ENCODE results near the gene MUC20. TPM values are rescaled to one million over a fixed set of nuclear protein-coding genes. Genes with fewer than 3 reads are reported as not detected.

The MUC20 gene
- total and polyA plus RNA-seq, 9 of the 15 experiments (the other 6 are each of a cell fraction or from before 2014, with no cell fraction given), result 0.03 to 0.23 (median 0.15) TPM; not detected in 3

DNA sequence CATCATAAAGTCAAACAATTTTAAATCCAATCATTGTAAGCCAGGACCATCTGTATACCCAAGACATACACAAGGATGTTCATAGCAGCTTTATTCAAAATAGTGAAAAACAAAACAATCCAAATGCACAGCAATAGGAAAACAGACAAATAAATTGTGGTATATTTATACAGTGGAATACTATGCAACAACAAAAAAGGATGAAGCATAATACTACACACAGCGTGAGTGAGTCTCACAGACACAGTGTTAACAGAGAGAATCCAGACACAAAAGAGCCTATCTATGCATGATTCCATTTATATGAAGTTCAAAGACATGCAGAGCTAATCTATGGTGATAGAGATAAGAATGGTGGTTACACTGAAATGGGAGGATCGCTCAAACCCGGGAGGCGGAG is 5.6 kb upstream of the MUC20 start (continued):
- TF ChIP-seq, protein P1, sequence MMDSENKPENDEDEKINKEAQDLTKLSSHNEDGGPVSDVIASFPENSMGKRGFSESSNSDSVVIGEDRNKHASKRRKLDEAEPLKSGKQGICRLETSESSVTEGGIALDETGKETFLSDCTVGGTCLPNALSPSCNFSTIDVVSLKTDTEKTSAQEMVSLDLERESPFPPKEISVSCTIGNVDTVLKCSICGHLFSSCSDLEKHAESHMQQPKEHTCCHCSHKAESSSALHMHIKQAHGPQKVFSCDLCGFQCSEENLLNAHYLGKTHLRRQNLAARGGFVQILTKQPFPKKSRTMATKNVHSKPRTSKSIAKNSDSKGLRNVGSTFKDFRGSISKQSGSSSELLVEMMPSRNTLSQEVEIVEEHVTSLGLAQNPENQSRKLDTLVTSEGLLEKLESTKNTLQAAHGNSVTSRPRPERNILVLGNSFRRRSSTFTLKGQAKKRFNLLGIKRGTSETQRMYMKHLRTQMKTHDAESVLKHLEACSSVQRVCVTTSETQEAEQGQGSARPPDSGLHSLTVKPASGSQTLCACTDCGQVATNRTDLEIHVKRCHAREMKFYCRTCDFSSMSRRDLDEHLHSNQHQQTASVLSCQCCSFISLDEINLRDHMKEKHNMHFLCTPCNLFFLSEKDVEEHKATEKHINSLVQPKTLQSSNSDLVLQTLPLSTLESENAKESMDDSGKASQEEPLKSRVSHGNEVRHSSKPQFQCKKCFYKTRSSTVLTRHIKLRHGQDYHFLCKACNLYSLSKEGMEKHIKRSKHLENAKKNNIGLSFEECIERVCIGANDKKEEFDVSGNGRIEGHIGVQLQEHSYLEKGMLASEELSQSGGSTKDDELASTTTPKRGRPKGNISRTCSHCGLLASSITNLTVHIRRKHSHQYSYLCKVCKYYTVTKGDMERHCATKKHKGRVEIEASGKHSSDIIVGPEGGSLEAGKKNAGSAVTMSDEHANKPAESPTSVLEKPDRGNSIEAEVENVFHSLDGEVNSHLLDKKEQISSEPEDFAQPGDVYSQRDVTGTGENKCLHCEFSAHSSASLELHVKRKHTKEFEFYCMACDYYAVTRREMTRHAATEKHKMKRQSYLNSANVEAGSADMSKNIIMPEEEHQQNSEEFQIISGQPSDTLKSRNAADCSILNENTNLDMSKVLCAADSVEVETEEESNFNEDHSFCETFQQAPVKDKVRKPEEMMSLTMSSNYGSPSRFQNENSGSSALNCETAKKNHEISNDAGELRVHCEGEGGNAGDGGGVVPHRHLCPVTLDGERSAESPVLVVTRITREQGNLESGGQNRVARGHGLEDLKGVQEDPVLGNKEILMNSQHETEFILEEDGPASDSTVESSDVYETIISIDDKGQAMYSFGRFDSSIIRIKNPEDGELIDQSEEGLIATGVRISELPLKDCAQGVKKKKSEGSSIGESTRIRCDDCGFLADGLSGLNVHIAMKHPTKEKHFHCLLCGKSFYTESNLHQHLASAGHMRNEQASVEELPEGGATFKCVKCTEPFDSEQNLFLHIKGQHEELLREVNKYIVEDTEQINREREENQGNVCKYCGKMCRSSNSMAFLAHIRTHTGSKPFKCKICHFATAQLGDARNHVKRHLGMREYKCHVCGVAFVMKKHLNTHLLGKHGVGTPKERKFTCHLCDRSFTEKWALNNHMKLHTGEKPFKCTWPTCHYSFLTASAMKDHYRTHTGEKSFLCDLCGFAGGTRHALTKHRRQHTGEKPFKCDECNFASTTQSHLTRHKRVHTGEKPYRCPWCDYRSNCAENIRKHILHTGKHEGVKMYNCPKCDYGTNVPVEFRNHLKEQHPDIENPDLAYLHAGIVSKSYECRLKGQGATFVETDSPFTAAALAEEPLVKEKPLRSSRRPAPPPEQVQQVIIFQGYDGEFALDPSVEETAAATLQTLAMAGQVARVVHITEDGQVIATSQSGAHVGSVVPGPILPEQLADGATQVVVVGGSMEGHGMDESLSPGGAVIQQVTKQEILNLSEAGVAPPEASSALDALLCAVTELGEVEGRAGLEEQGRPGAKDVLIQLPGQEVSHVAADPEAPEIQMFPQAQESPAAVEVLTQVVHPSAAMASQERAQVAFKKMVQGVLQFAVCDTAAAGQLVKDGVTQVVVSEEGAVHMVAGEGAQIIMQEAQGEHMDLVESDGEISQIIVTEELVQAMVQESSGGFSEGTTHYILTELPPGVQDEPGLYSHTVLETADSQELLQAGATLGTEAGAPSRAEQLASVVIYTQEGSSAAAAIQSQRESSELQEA (IDR thresholded peaks at IDR 0.05; ENCODE audit: low read depth), result no peak
- peak; percentile 90 for TF ChIP-seq BCOR (IDR thresholded peaks at IDR 0.05)
- TF ChIP-seq HCFC1 (IDR thresholded peaks at IDR 0.05; ENCODE audit: low read depth, low read length), result no peak
- no peak for TF ChIP-seq ZNF12 (CRISPR knock-in tag; IDR thresholded peaks at IDR 0.05)
- no peak for TF ChIP-seq ETV1 (tag; conservative IDR thresholded peaks at IDR 0.05; ENCODE audit: low read depth)
- TF ChIP-seq RBM14 (IDR thresholded peaks at IDR 0.05; ENCODE audit: borderline replicate concordance, insufficient read depth, low read depth, low read length), result no peak
- TF ChIP-seq TEAD1 (CRISPR knock-in tag; IDR thresholded peaks at IDR 0.05), result no peak
- TF ChIP-seq ZNF76 (CRISPR knock-in tag; IDR thresholded peaks at IDR 0.05; ENCODE audit: borderline replicate concordance), result no peak
- no peak for TF ChIP-seq HLTF (IDR thresholded peaks at IDR 0.05)
- TF ChIP-seq TCF7 (IDR thresholded peaks at IDR 0.05; ENCODE audit: borderline replicate concordance), result peak; percentile 83; the same call in 1 of the 2 replicates
- TF ChIP-seq, protein P2, sequence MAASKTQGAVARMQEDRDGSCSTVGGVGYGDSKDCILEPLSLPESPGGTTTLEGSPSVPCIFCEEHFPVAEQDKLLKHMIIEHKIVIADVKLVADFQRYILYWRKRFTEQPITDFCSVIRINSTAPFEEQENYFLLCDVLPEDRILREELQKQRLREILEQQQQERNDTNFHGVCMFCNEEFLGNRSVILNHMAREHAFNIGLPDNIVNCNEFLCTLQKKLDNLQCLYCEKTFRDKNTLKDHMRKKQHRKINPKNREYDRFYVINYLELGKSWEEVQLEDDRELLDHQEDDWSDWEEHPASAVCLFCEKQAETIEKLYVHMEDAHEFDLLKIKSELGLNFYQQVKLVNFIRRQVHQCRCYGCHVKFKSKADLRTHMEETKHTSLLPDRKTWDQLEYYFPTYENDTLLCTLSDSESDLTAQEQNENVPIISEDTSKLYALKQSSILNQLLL (CRISPR knock-in tag; IDR thresholded peaks at IDR 0.05; ENCODE audit: borderline replicate concordance), result no peak
- TF ChIP-seq, protein P3, sequence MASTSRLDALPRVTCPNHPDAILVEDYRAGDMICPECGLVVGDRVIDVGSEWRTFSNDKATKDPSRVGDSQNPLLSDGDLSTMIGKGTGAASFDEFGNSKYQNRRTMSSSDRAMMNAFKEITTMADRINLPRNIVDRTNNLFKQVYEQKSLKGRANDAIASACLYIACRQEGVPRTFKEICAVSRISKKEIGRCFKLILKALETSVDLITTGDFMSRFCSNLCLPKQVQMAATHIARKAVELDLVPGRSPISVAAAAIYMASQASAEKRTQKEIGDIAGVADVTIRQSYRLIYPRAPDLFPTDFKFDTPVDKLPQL (IDR thresholded peaks at IDR 0.05; ENCODE audit: extremely low read depth, insufficient read length), result no peak
- TF ChIP-seq, protein P4, sequence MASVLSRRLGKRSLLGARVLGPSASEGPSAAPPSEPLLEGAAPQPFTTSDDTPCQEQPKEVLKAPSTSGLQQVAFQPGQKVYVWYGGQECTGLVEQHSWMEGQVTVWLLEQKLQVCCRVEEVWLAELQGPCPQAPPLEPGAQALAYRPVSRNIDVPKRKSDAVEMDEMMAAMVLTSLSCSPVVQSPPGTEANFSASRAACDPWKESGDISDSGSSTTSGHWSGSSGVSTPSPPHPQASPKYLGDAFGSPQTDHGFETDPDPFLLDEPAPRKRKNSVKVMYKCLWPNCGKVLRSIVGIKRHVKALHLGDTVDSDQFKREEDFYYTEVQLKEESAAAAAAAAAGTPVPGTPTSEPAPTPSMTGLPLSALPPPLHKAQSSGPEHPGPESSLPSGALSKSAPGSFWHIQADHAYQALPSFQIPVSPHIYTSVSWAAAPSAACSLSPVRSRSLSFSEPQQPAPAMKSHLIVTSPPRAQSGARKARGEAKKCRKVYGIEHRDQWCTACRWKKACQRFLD (CRISPR knock-in tag; IDR thresholded peaks at IDR 0.05), result no peak
- TF ChIP-seq SRSF3 (IDR thresholded peaks at IDR 0.05; ENCODE audit: insufficient read depth, low read length), result no peak
- TF ChIP-seq POLR2B (IDR thresholded peaks at IDR 0.05; ENCODE audit: low read depth, partially characterized antibody), result no peak
- TF ChIP-seq KLF1 (tag; IDR thresholded peaks at IDR 0.05), result no peak
